Effector memory CD4-positive, alpha-beta T cell (primary cell): Measurements from ENCODE around the gene POLE4.

ENCODE experiments used
- DNase-seq, 3 donors: peaks; one replicate each; pipeline ENCODE4 v3.0.0-alpha.2; 2020
- H3K27ac ChIP-seq: 2 replicates; pipeline ENCODE4 v1.7.0; 2013; ENCODE audit warnings: mild to moderate bottlenecking, low read length, moderate library complexity; ENCODE audit not compliant: insufficient read depth, poor library complexity, severe bottlenecking
- H3K27me3 ChIP-seq: replicated peaks from 2 replicates; pipeline ENCODE4 v1.7.0; 2013; ENCODE audit warnings: mild to moderate bottlenecking, low read length; ENCODE audit not compliant: insufficient read depth, control insufficient read depth, poor library complexity, severe bottlenecking
- H3K36me3 ChIP-seq: 2 replicates; pipeline ENCODE4 v1.7.0; 2013; ENCODE audit warnings: mild to moderate bottlenecking, low read length, moderate library complexity; ENCODE audit not compliant: control insufficient read depth, insufficient read depth
- H3K4me1 ChIP-seq: 2 replicates; pipeline ENCODE4 v1.7.0; 2013; ENCODE audit warnings: low read length, mild to moderate bottlenecking; ENCODE audit not compliant: control insufficient read depth, insufficient read depth, poor library complexity, severe bottlenecking
- H3K4me3 ChIP-seq: 2 replicates; pipeline ENCODE4 v1.7.0; 2013; ENCODE audit warnings: low read length, low read depth, mild to moderate bottlenecking; ENCODE audit not compliant: insufficient read depth, poor library complexity, severe bottlenecking
- H3K9me3 ChIP-seq: 2 replicates; pipeline ENCODE4 v1.7.0; 2013; ENCODE audit warnings: mild to moderate bottlenecking, low read length, moderate library complexity; ENCODE audit not compliant: control insufficient read depth
- total RNA-seq, 3 donors: gene quantifications; one replicate each; lab custom pipeline; 2026; lab: John Stamatoyannopoulos, UW

POLE4 gene, protein sequence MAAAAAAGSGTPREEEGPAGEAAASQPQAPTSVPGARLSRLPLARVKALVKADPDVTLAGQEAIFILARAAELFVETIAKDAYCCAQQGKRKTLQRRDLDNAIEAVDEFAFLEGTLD
- 11.6 to 16.3 (median 13.4) reads per million in 3 donors for total RNA-seq

DNA sequence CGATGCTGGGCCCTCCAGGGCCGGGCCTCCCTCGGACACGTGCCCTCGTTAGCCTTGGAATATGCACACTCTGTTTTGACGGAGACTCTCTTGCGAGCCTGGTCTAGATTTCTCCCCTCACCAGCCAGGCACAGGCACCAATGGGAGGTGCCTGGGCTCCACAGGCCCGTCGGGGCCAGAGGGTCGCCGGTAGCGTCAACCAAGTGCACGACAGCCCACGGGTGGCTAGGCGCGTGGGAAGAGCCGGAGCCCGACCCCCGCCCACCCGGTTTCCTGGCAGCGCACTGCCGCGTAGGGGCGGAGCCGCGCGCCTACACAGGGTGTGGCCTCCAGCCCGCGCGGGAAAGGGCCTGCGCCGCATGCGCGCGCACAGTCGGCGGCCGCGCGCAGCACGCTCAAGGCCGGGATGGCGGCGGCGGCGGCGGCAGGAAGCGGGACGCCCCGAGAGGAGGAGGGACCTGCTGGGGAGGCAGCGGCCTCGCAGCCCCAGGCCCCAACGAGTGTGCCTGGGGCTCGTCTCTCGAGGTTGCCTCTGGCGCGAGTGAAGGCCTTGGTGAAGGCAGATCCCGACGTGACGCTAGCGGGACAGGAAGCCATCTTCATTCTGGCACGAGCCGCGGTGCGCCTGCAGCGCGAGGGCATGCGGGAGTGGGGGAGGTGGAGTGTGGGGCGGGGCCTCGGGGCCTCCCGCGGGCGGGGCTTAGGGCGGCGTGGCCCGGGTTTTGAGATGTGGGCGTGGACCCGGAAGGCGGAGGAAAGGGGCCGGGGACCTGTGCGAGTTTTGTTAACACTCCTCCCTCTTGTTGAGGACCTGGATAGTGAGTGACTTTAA is at the start of gene POLE4:
POLE4 (plus strand) TSS at position 370 of the 832 bp plus-strand sequence; CDS start at position 407, 37 bp downstream.
- peak within 1 kb of the TSS; percentile 76 for H3K4me3 ChIP-seq
- no peaks in the 10 kb centered on the region for H3K9me3 ChIP-seq
- peaks cover 4% of the 10 kb centered on the region for H3K36me3 ChIP-seq
- H3K27me3 ChIP-seq = no peaks in the 10 kb centered on the region
- peaks cover 10% of the 10 kb centered on the region for H3K4me1 ChIP-seq
- peak within 1 kb of the TSS; percentile 82 for H3K27ac ChIP-seq
- peak; percentile 84 to 87 (median 86) for DNase-seq

DNA sequence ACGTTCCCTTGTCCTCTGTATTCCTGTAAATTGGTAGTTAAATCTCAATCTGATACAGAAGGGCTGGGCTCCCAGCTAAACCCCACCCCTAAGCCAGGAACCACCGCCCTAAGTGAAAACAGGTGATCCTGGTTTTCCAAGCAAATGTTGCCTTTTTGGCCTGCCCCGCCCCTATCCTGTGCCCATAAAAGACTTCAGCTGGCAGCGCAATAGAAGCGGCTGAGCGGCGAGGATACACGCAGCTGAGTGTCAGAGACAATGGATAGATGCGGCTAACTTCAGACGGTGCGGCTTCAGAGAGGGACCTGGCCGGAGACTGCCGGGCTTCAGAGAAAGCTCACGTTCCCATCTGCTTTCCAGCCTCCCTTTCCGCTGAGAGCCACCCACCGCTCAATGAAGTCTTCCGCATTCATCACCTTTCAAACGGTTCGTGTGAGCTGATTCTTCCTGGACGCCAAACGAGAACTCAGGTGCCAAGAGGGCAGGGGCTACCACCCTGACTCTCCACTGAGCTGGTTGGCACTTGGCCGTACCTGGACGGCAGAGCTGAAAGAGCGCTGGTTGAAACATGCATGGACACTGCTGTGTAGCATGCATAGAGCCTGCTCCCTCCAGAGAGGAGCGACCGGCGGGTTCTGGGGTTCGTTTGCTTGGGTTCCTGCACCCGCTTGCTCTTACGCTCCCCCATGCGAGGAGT is 49.5 kb upstream of the POLE4 start:
- no peak overlapping the region for H3K27ac ChIP-seq
- no peak overlapping the region for H3K4me3 ChIP-seq
- no peak for DNase-seq
- peaks cover 3% of the 10 kb centered on the region for H3K27me3 ChIP-seq
- H3K36me3 ChIP-seq = no peaks in the 10 kb centered on the region
- no peaks in the 10 kb centered on the region for H3K9me3 ChIP-seq
- H3K4me1 ChIP-seq = peaks cover 4% of the 10 kb centered on the region

DNA sequence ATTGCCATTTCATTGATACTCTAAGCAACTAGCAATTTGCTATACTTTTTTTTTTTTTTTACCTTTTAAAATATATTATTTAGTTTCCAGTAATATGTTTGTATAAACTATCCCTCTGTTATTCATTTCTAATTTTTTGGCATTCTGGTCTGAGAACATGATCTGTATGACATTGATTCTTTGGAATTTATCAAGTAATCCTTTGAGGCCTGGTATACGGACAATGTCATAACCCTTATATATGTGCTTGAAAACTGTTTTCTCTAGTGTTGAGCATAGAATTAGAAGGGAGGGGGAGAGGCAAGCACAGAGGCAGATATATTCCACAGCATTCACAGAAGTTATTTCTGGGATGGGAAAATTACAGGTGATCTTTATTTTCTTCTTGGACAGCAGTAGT is 48.2 kb upstream of the POLE4 start:
- Histone ChIP-seq H3K36me3 (no peaks in the 10 kb centered on the region), H3K9me3 (no peaks in the 10 kb centered on the region), H3K4me1 (peaks cover 4% of the 10 kb centered on the region), H3K27me3 (peaks cover 3% of the 10 kb centered on the region), H3K27ac (no peak overlapping the region), H3K4me3 (no peak overlapping the region)
- no peak for DNase-seq

DNA sequence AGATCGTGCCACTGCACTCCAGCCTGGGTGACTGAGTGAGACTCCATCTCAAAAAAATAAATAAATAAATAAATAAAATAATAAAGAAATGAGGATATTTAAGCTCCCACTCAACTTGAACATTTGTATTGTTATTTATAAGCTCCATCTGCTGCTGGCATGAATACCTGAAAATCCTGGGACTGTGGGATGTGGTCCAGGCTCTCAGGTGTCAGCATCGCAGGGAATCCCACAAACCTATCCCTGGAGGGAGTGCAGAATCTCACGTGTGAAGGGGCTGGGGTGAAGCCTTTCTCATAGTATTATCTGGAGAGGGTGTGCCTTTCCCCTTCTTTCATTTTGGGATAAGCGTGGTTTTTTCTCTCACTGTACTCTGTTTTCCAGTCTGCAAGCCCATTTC is 47.4 kb upstream of the POLE4 start:
- no peak for DNase-seq
- H3K27ac ChIP-seq = no peak overlapping the region

DNA sequence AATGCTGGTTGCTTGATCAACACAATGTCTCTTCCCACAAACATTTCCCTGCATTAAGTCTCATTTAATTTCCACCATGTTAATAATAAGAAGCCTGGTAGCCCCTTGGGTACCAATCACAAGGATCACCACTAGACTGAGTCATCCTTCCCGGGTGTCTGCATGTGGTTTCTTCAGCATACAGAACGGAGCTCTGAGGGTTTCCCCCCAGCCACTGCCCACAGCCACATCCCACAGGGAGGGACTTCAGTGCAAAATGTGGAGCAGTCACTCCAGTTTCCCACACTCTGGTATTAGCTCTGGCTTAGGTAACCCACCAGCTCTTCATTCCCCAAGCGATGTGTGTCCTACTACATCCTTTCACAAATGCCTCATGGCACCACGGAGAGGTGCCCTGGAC is 42.7 kb upstream of the POLE4 start:
- H3K4me3 ChIP-seq = no peak overlapping the region
- peak in 1 of 3 donors; percentile 7 for DNase-seq
- H3K27ac ChIP-seq = no peak overlapping the region
- H3K9me3 ChIP-seq = no peaks in the 10 kb centered on the region
- no peaks in the 10 kb centered on the region for H3K4me1 ChIP-seq
- H3K36me3 ChIP-seq = no peaks in the 10 kb centered on the region
- H3K27me3 ChIP-seq = no peaks in the 10 kb centered on the region

More for the DNA sequence above, 47.4 kb upstream of the POLE4 start:
- Histone ChIP-seq H3K27me3 (peaks cover 3% of the 10 kb centered on the region), H3K4me1 (peaks cover 4% of the 10 kb centered on the region), H3K36me3 (no peaks in the 10 kb centered on the region), H3K4me3 (no peak overlapping the region), H3K9me3 (no peaks in the 10 kb centered on the region)

DNA sequence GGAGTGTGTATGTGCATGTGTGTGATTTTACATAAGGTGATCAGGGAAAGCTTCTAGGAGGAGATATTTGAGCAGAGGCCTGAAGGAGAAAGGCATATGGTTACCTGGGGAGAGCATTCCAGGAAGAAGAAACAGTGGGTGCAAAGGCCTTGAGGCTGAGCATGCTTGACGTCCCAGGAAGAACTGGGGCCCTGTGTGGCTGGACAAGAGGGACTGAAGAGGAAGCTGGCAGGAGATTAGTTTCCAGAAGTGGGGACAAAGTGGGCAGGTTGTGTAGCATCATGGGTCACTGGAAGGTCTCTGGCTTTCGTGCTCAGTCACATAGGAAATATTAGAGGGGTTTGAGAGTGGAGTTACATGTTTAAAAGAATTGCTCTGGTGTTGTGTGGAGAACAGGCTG is 42.0 kb upstream of the POLE4 start:
- DNase-seq = no peak
- no peak overlapping the region for H3K4me3 ChIP-seq
- no peak overlapping the region for H3K27ac ChIP-seq
- no peaks in the 10 kb centered on the region for H3K4me1 ChIP-seq
- no peaks in the 10 kb centered on the region for H3K36me3 ChIP-seq
- no peaks in the 10 kb centered on the region for H3K27me3 ChIP-seq
- no peaks in the 10 kb centered on the region for H3K9me3 ChIP-seq

DNA sequence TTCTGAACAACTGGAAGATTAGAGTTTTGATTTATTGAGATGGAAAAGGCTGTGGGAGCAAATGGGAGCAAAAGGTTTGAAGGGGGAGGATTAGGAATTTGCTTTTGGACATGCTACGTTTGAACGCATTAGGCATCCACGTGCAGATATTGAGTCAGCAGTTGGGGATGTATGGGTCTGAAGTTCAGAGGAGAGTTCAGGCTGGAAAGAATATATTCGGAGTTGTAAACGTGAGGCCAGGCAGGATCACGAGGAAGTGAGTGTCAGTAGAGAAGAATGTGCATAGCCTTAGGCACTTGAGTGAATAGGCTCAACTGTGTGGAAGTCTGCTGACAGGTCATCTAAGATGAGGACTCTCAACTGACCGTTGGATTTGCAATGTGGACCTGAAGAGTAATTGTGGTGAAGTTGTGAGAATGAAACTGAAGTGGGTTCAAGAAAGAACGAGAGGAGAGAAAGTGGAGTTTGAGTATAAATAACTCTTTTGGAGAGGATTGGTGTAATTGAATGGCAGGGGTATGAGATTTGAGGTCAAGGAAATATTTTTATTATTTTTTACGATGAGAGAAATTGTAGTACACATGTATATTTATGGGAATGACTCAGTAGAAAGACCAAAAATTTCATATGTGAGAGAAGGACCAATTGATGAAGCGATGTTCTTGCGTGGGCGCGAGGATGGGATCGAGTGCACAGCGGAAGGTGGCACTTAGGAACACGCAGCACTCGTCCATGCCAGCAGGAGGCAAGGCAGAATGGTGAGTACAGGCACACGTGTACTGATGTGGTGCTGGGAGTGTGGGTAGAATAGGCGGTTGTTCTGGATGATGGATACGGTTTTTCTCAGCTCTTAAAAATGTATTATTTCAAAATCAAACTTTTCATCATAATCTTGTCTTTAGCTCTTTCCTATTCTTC is 40.5 kb upstream of the POLE4 start:
- H3K9me3 ChIP-seq = no peaks in the 10 kb centered on the region
- no peaks in the 10 kb centered on the region for H3K4me1 ChIP-seq
- H3K27me3 ChIP-seq = no peaks in the 10 kb centered on the region
- DNase-seq = no peak
- no peak overlapping the region for H3K4me3 ChIP-seq
- no peak overlapping the region for H3K27ac ChIP-seq
- no peaks in the 10 kb centered on the region for H3K36me3 ChIP-seq

DNA sequence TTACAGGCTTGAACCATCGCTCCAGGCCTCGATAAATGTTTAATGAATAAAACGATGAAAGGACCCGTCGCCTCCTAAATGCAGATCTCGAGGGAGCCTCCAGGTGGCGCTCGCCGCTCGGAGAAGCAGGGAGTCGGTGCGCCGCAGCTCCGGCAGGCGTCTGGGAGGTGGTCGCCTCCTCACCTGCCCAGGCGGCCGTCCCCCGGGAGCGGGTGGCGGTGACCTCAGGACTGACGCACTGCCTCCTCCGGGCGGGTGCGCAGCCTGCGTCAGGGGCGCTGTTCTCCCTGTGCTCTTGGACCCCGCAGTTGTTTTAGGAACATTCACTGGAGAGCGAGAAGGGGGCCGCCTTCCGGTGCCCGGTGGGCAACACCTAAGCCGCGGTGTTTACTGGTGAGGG is 38.6 kb upstream of the POLE4 start:
- Histone ChIP-seq H3K27me3 (no peaks in the 10 kb centered on the region), H3K4me1 (no peaks in the 10 kb centered on the region), H3K4me3 (no peak overlapping the region), H3K9me3 (no peaks in the 10 kb centered on the region), H3K27ac (no peak overlapping the region), H3K36me3 (no peaks in the 10 kb centered on the region)
- peak; percentile 28 to 51 (median 34) for DNase-seq

DNA sequence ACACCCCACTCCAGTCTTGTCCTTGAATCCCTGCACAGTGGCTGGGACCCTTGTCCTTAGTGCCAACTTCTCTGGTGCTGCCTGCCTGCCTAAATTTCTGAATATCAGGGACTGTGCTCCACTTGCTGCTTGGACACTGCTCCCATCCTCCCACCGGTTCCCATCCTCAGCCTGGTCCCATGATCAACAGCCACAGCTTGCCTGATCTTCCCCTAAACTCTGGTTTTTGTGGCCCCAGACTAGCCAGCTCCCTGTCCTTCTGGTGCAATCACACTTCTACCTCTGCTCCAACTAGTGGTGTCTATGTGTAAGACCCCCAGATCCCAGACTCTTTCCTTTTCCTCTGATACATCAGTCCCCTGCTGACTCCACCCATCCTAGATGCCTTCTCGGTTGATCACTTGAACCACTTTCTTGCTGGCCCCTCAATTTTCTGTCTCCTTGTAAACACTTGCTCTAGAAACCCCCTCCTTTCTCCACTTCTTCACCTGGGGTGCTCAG is 37.2 kb upstream of the POLE4 start:
- H3K4me1 ChIP-seq = no peaks in the 10 kb centered on the region
- no peaks in the 10 kb centered on the region for H3K27me3 ChIP-seq
- DNase-seq = no peak
- no peaks in the 10 kb centered on the region for H3K9me3 ChIP-seq
- H3K36me3 ChIP-seq = no peaks in the 10 kb centered on the region
- no peak overlapping the region for H3K27ac ChIP-seq
- no peak overlapping the region for H3K4me3 ChIP-seq
